HG02852 (cell line): ENCODE data around the gene APLP1.
"Not testable (repeated sequence)": the region's sequence is repeated elsewhere in the genome, so short reads cannot be mapped to it uniquely, and the experiment has no call there.

Experiments
- ATAC-seq: cut with Tn5 transposase; IDR thresholded peaks from one replicate; pipeline ENCODE4 v1.9.1; 2021; ENCODE audit warnings: mild to moderate bottlenecking, moderate library complexity; ENCODE audit not compliant: unreplicated experiment

Gene APLP1

GRCh38 chr19:35882114-35882832 is 13.9 kb downstream of the APLP1 start:
- ATAC-seq = no peak

- ATAC-seq = no peak
These were observed 15.5 kb downstream of the APLP1 start for GRCh38 chr19:35883882-35884281.

GRCh38 chr19:35885225-35885738 is 16.9 kb downstream of the APLP1 start:
- ATAC-seq = no peak

- ATAC-seq = no peak
These were observed 17.5 kb downstream of the APLP1 start for GRCh38 chr19:35885904-35886303.

GRCh38 chr19:35887197-35887596 is 18.8 kb downstream of the APLP1 start:
- ATAC-seq = no peak

GRCh38 chr19:35888398-35888797 is 20.0 kb downstream of the APLP1 start:
- no peak for ATAC-seq

GRCh38 chr19:35889370-35890112 is 21.2 kb downstream of the APLP1 start:
- ATAC-seq = no peak

- ATAC-seq = no peak
These were observed 21.8 kb downstream of the APLP1 start for GRCh38 chr19:35890113-35890650.

- not testable (repeated sequence) for ATAC-seq
These were observed 23.4 kb downstream of the APLP1 start for GRCh38 chr19:35891819-35892218.

GRCh38 chr19:35894342-35894741 is 26.0 kb downstream of the APLP1 start:
- no peak for ATAC-seq

- no peak for ATAC-seq
These were observed 27.7 kb downstream of the APLP1 start for GRCh38 chr19:35895911-35896642.

GRCh38 chr19:35896643-35897040 is 28.3 kb downstream of the APLP1 start:
- ATAC-seq = no peak

GRCh38 chr19:35897706-35898451 is 29.5 kb downstream of the APLP1 start:
- no peak for ATAC-seq

GRCh38 chr19:35898499-35898809 is 30.1 kb downstream of the APLP1 start:
- ATAC-seq = no peak

GRCh38 chr19:35899547-35900214 is 31.3 kb downstream of the APLP1 start:
- ATAC-seq = peak; percentile 49

GRCh38 chr19:35901055-35901644 is 32.8 kb downstream of the APLP1 start:
- no peak for ATAC-seq

GRCh38 chr19:35901854-35902661 is 33.7 kb downstream of the APLP1 start, which contains the start of gene HCST:
Gene HCST, plus strand, starts transcription at chr19:35902529. Its CDS starts 65 bp downstream, at chr19:35902594.
- ATAC-seq = no peak

GRCh38 chr19:35902870-35903475 is 34.6 kb downstream of the APLP1 start:
- ATAC-seq = no peak
